Kidney epithelial cell (primary cell): Measurements from ENCODE around the gene ABCB9. TPM values are rescaled to one million over a fixed set of nuclear protein-coding genes. Genes with fewer than 3 reads are reported as not detected.

Experiments
- DNase-seq: peaks from one replicate; pipeline ENCODE4 v3.0.0-alpha.2; 2010; ENCODE audit warnings: low read depth
- H3K27me3 ChIP-seq: 2 replicates; pipeline ENCODE4 v1.6.0; 2011; ENCODE audit warnings: low read length; ENCODE audit not compliant: control insufficient read depth, insufficient read depth
- H3K36me3 ChIP-seq: 2 replicates; pipeline ENCODE4 v1.5.1; 2011; ENCODE audit warnings: low read length; ENCODE audit not compliant: control insufficient read depth, insufficient read depth
- H3K4me3 ChIP-seq: 2 replicates; pipeline ENCODE4 v1.5.1; 2011; ENCODE audit warnings: low read depth, mild to moderate bottlenecking, control low read depth, low read length
- total RNA-seq: library from RNA; depleted of rRNA; stranded (reverse); fragments of >200 nt; gene quantifications from 2 replicates; pipeline ENCODE4 v1.2.3, GENCODE V29; 2015
- TF ChIP-seq, protein P1 (sequence below): IDR thresholded peaks from 2 replicates; pipeline ENCODE4 v1.5.1; 2011; ENCODE audit warnings: mild to moderate bottlenecking, moderate library complexity, low read length, control low read depth, inconsistent platforms; ENCODE audit not compliant: insufficient read depth, poor library complexity, severe bottlenecking

Gene ABCB9
- total RNA-seq, 1 donor from 2014 or later: 10.6 TPM

DNA sequence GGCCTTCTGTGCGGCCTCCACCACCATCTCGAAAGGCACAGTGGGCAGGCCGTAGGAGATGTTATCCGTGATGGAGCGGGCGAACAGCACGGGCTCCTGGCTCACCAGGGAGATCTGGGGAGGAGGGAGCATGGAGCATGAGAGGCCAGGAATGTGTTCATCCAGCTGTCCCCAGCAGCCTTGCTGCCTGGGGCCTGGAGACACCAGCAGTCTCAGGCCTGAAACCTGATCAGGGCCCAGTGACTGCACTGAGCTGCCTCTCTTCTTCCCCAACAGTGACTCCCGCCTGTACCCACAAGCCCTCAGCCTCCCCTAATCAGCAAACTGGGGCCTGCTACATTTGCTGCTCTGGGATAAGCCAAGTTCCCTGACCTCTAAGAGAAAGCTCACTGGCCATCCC is 30.9 kb downstream of the ABCB9 start:
- no peak overlapping the region for H3K4me3 ChIP-seq
- H3K27me3 ChIP-seq: no peaks in the 10 kb centered on the region
- H3K36me3 ChIP-seq: no peaks in the 10 kb centered on the region
- TF ChIP-seq, protein P1, sequence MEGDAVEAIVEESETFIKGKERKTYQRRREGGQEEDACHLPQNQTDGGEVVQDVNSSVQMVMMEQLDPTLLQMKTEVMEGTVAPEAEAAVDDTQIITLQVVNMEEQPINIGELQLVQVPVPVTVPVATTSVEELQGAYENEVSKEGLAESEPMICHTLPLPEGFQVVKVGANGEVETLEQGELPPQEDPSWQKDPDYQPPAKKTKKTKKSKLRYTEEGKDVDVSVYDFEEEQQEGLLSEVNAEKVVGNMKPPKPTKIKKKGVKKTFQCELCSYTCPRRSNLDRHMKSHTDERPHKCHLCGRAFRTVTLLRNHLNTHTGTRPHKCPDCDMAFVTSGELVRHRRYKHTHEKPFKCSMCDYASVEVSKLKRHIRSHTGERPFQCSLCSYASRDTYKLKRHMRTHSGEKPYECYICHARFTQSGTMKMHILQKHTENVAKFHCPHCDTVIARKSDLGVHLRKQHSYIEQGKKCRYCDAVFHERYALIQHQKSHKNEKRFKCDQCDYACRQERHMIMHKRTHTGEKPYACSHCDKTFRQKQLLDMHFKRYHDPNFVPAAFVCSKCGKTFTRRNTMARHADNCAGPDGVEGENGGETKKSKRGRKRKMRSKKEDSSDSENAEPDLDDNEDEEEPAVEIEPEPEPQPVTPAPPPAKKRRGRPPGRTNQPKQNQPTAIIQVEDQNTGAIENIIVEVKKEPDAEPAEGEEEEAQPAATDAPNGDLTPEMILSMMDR: no peak
- DNase-seq: no peak

DNA sequence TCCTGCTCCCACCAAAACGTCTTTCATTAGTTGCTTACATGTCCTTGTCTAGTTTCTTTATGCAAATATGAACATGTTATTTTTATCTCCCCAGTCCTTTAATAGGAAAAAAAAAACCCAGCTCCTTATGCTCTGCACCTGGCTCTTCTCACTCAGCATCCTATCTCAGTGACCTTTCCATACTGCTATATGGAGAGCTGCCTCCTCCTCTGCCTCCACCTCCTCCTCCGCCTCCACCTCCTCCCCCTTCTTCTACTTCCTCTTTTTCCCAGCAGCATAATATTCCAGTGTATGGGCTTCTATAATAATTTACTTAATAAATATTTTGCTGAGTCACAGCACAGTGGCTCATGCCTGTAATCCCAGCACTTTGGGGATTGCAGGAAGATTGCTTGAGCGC is 31.5 kb downstream of the ABCB9 start:
- TF ChIP-seq, protein P1: no peak
- no peaks in the 10 kb centered on the region for H3K36me3 ChIP-seq
- H3K27me3 ChIP-seq: no peaks in the 10 kb centered on the region
- no peak for DNase-seq
- H3K4me3 ChIP-seq: no peak overlapping the region

DNA sequence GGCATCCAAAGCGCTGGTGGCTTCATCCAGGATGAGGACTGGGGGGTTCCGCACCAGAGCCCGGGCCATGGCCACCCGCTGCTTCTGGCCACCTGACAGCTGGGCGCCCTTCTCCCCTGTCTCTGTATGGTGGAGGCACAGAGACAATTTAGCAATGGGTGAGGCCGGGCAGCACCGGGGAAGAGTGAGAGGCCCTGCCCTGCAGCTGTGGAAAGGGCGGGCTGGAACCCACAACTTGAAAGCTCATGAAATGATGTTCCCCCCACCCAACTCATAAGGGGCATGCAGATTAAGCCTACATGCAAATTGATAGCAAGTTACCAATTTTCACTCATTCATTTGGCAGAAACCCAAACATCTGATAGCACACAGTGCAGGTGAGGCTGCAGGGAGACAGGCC is 34.1 kb downstream of the ABCB9 start:
- TF ChIP-seq, protein P1: no peak
- no peak overlapping the region for H3K4me3 ChIP-seq
- H3K36me3 ChIP-seq: no peaks in the 10 kb centered on the region
- DNase-seq: no peak
- H3K27me3 ChIP-seq: no peaks in the 10 kb centered on the region

DNA sequence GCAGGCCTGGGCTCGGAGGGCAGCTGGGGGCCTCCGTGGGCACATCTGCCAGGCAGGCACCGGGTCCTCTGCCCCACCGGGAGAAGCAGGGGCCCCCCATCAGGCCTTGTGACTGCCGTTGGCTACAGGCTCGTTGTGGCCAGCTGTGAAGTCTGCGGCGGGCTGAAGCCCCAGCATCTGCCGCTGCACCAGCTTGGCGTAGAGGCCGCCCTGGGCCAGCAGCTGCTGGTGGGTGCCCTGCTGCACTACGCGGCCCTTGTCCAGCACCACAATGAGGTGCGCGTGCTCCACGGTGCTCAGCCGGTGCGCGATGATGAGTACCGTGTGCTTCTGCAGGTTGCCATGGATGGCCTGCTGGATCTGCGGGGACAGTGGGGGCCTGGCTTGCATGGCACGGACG is 36.5 kb downstream of the ABCB9 start:
- Histone ChIP-seq H3K36me3 (no peaks in the 10 kb centered on the region), H3K27me3 (no peaks in the 10 kb centered on the region), H3K4me3 (no peak overlapping the region)
- DNase-seq: no peak
- TF ChIP-seq, protein P1: no peak

DNA sequence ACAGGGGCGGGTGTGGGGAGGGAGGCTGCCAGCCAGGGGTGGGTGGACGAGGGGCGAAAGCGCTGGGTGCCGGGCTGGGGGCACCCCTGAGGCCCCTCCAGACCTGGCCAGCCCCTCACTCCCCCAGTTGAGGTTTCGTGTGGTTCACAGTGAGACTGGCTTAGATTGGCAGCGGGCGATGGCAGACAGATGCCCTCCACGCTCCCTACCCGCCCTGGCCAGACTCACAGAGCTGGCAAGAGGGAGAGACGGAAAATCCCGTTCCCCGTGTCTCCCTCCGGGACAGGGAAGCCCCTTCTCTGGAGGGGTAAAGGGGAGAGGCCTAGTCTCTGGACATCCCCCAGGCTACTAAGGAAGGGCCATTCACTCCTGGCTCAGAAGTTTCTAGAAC is 37.1 kb downstream of the ABCB9 start:
- no peaks in the 10 kb centered on the region for H3K36me3 ChIP-seq
- DNase-seq: no peak
- TF ChIP-seq, protein P1: no peak
- no peak overlapping the region for H3K4me3 ChIP-seq
- no peaks in the 10 kb centered on the region for H3K27me3 ChIP-seq

DNA sequence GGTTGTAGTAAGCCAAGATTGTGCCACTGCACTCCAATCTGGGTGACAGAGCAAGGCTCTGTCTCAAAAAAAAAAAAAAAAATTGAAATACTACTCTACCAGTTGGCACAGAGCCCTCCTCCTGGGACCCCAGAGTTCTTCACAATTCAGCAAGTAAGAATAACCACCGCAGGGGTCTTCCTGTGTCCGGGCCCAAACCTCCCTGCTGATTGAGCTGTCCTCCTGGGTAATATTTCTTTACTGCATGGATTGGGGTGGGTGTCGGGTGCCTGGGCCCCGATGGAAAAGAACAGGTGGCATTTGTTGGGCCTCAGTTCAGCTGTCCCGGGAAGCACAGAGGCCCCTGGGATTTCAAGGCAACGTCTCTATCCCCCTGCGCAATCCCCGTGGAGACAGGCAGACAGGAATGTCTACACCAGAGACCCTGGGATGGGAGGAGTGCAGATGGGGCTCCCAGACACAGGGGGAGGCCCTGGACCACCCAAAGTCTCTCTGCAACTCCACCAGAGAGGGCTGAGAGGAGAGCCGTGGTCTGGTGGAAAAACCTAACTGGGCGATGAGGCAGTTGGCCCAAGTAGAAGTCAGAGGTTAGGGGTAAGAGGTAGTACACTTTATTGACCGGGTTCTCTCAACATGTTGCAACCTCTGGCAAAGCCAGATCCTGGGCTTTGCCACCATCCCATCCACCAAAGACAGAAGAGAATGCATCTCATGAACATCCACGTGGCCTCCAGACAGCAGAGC is 37.7 kb downstream of the ABCB9 start:
- DNase-seq: no peak
- Histone ChIP-seq H3K4me3 (no peak overlapping the region), H3K27me3 (no peaks in the 10 kb centered on the region), H3K36me3 (no peaks in the 10 kb centered on the region)
- TF ChIP-seq, protein P1: no peak
